WTC11 (cell line): Measurements from ENCODE around the gene MRPL11. TPM values are rescaled to one million over a fixed set of nuclear protein-coding genes. Genes with fewer than 3 reads are reported as not detected.
A peak's percentile ranks its signal among the peaks of the same experiment; 100 is the strongest.

Experiments
- ATAC-seq: fragments of 200-7000 bp; cut with Tn5 transposase; 2 replicates; pipeline ENCODE4 v1.10.0; 2021; ENCODE audit warnings: mild to moderate bottlenecking, moderate library complexity
- CTCF ChIA-PET: fragments of 300-600 bp; sonication (Branson Sonifier 250); formaldehyde crosslinking; loops from one replicate; lab custom pipeline; 2021; ENCODE audit warnings: antibody characterized with exemption; lab: Charles Lee
- POLR2A ChIA-PET: fragments of 350-600 bp; sonication (Branson Sonifier 250); formaldehyde crosslinking; loops from one replicate; lab custom pipeline; 2021; ENCODE audit warnings: antibody characterized with exemption; lab: Charles Lee
- DNase-seq: peaks from one replicate; pipeline ENCODE4 v3.0.0; 2021; ENCODE audit warnings: low spot score
- H3K27ac Mint-ChIP-seq: 2 replicates; pipeline ENCODE4 v1.8.0; 2021; ENCODE audit warnings: mixed read lengths
- H3K27me3 Mint-ChIP-seq: 2 replicates; pipeline ENCODE4 v1.8.0; 2021; ENCODE audit warnings: low read depth, mild to moderate bottlenecking, moderate library complexity, mixed read lengths
- H3K36me3 Mint-ChIP-seq: 2 replicates; pipeline ENCODE4 v1.8.0; 2021; ENCODE audit warnings: mixed read lengths
- H3K4me1 Mint-ChIP-seq: 2 replicates; pipeline ENCODE4 v1.8.0; 2022; ENCODE audit warnings: mixed read lengths
- H3K4me3 Mint-ChIP-seq: 2 replicates; pipeline ENCODE4 v1.8.0; 2021; ENCODE audit warnings: mild to moderate bottlenecking, moderate library complexity, mixed read lengths
- H3K9me3 Mint-ChIP-seq: 2 replicates; pipeline ENCODE4 v1.8.0; 2021; ENCODE audit warnings: mixed read lengths
- CBFB ChIP-seq: sonication (generic); formaldehyde crosslinking; IDR thresholded peaks from 2 replicates; pipeline ENCODE4 v1.8.1; 2022; ENCODE audit warnings: mild to moderate bottlenecking, low read depth, missing genetic modification reagents
- E2F1 ChIP-seq: sonication (generic); formaldehyde crosslinking; IDR thresholded peaks from 2 replicates; pipeline ENCODE4 v1.8.0; 2022; ENCODE audit warnings: mild to moderate bottlenecking, missing genetic modification reagents
- EMX1 ChIP-seq: fragments of 250-450 bp; sonication (Bioruptor Pico); IDR thresholded peaks from 2 replicates; pipeline ENCODE4 v1.8.0; 2021; ENCODE audit warnings: mild to moderate bottlenecking
- SMAD3 ChIP-seq: sonication (generic); formaldehyde crosslinking; IDR thresholded peaks from 2 replicates; pipeline ENCODE4 v1.8.0; 2022; ENCODE audit warnings: missing genetic modification reagents, mild to moderate bottlenecking, borderline replicate concordance
- TCF7 ChIP-seq: sonication (generic); formaldehyde crosslinking; IDR thresholded peaks from 2 replicates; pipeline ENCODE4 v1.8.0; 2022; ENCODE audit warnings: mild to moderate bottlenecking, low read depth, missing genetic modification reagents, moderate library complexity
- TEAD4 ChIP-seq: sonication (generic); formaldehyde crosslinking; IDR thresholded peaks from 2 replicates; pipeline ENCODE4 v1.8.0; 2022; ENCODE audit warnings: mild to moderate bottlenecking, missing genetic modification reagents
- TP53 ChIP-seq: sonication (generic); formaldehyde crosslinking; IDR thresholded peaks from 2 replicates; pipeline ENCODE4 v1.8.1; 2023; ENCODE audit warnings: mild to moderate bottlenecking, missing genetic modification reagents
- USF2 ChIP-seq: sonication (generic); formaldehyde crosslinking; IDR thresholded peaks from 2 replicates; pipeline ENCODE4 v1.8.1; 2023; ENCODE audit warnings: mild to moderate bottlenecking, missing genetic modification reagents, moderate library complexity
- ZBTB43 ChIP-seq: sonication (generic); formaldehyde crosslinking; IDR thresholded peaks from 2 replicates; pipeline ENCODE4 v1.8.1; 2023; ENCODE audit warnings: mild to moderate bottlenecking, missing genetic modification reagents
- ZNF423 ChIP-seq: fragments of 250-450 bp; sonication (Bioruptor Pico); IDR thresholded peaks from 2 replicates; pipeline ENCODE4 v2.1.2; 2022; ENCODE audit warnings: mild to moderate bottlenecking, moderate library complexity
- total RNA-seq: library from RNA; stranded (reverse); gene quantifications from 3 replicates; pipeline ENCODE4 v1.2.3, GENCODE V29; 2021
- TF ChIP-seq, protein P1 (sequence below): sonication (generic); formaldehyde crosslinking; conservative IDR thresholded peaks from 2 replicates; pipeline ENCODE4 v1.8.1; 2023; ENCODE audit warnings: mild to moderate bottlenecking, low read depth, missing genetic modification reagents, moderate library complexity
- TF ChIP-seq, protein P2 (sequence below): sonication (generic); formaldehyde crosslinking; IDR thresholded peaks from 2 replicates; pipeline ENCODE4 v1.8.0; 2023; ENCODE audit warnings: missing genetic modification reagents, mild to moderate bottlenecking, borderline replicate concordance
- TF ChIP-seq, protein P3 (sequence below): sonication (generic); formaldehyde crosslinking; IDR thresholded peaks from 2 replicates; pipeline ENCODE4 v1.8.0; 2022; ENCODE audit warnings: mild to moderate bottlenecking, missing genetic modification reagents
- TF ChIP-seq, protein P4 (sequence below): sonication (generic); formaldehyde crosslinking; IDR thresholded peaks from 2 replicates; pipeline ENCODE4 v1.8.1; 2022; ENCODE audit warnings: missing genetic modification reagents, borderline replicate concordance
- TF ChIP-seq, protein P5 (sequence below): fragments of 250-450 bp; sonication (Bioruptor Pico); IDR thresholded peaks from 2 replicates; pipeline ENCODE4 v2.1.2; 2022; ENCODE audit warnings: mild to moderate bottlenecking, moderate library complexity
- TF ChIP-seq, protein P6 (sequence below): fragments of 250-450 bp; sonication (Bioruptor Pico); conservative IDR thresholded peaks from 2 replicates; pipeline ENCODE4 v1.9.0; 2021; ENCODE audit warnings: mild to moderate bottlenecking

The MRPL11 gene
- total RNA-seq, 1 experiment from 2014 or later: 137 TPM

GRCh38 chr11:66479394-66480116, 40.9 kb upstream of the MRPL11 start:
- Mint-ChIP-seq H3K4me3 (peak overlapping the region; percentile 95), H3K27me3 (no peaks in the 10 kb centered on the region), H3K36me3 (peaks cover 11% of the 10 kb centered on the region), H3K9me3 (no peaks in the 10 kb centered on the region), H3K4me1 (peaks cover 26% of the 10 kb centered on the region), H3K27ac (peak overlapping the region; percentile 95)
- ChIA-PET CTCF (interaction anchor here (0.6 to 3.0 kb wide), 30 partner anchors 9 to 542 kb away, joined by 3 to 56 read pairs (median 8); partner anchors contain the start of genes ACTN3, BBS1, CCDC87 and CCS), POLR2A (interaction anchor here (0.5 to 1.8 kb wide), 22 partner anchors 10 to 364 kb away, joined by 3 to 22 read pairs (median 5); partner anchors contain the start of genes ACTN3, MRPL11, NPAS4 and PELI3)
- ATAC-seq (peak; percentile 33), DNase-seq (peak; percentile 36)
- TF ChIP-seq, protein P1, sequence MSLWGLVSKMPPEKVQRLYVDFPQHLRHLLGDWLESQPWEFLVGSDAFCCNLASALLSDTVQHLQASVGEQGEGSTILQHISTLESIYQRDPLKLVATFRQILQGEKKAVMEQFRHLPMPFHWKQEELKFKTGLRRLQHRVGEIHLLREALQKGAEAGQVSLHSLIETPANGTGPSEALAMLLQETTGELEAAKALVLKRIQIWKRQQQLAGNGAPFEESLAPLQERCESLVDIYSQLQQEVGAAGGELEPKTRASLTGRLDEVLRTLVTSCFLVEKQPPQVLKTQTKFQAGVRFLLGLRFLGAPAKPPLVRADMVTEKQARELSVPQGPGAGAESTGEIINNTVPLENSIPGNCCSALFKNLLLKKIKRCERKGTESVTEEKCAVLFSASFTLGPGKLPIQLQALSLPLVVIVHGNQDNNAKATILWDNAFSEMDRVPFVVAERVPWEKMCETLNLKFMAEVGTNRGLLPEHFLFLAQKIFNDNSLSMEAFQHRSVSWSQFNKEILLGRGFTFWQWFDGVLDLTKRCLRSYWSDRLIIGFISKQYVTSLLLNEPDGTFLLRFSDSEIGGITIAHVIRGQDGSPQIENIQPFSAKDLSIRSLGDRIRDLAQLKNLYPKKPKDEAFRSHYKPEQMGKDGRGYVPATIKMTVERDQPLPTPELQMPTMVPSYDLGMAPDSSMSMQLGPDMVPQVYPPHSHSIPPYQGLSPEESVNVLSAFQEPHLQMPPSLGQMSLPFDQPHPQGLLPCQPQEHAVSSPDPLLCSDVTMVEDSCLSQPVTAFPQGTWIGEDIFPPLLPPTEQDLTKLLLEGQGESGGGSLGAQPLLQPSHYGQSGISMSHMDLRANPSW: no peak
- TF ChIP-seq E2F1 (CRISPR knock-in tag) (no peak), ZNF423 (CRISPR knock-in tag) (no peak), ZBTB43 (peak; percentile 42; the same call in 1 of the 2 replicates), TCF7 (CRISPR knock-in tag) (peak; percentile 78; the same call in 1 of the 2 replicates), EMX1 (0 out of 2 replicates have a peak, but pooled peaks have one; percentile 32), SMAD3 (CRISPR knock-in tag) (no peak), CBFB (CRISPR knock-in tag) (0 out of 2 replicates have a peak, but pooled peaks have one; percentile 42), TEAD4 (no peak), TP53 (CRISPR knock-in tag) (no peak), USF2 (no peak; the same call in 1 of the 2 replicates)
- TF ChIP-seq, protein P2, sequence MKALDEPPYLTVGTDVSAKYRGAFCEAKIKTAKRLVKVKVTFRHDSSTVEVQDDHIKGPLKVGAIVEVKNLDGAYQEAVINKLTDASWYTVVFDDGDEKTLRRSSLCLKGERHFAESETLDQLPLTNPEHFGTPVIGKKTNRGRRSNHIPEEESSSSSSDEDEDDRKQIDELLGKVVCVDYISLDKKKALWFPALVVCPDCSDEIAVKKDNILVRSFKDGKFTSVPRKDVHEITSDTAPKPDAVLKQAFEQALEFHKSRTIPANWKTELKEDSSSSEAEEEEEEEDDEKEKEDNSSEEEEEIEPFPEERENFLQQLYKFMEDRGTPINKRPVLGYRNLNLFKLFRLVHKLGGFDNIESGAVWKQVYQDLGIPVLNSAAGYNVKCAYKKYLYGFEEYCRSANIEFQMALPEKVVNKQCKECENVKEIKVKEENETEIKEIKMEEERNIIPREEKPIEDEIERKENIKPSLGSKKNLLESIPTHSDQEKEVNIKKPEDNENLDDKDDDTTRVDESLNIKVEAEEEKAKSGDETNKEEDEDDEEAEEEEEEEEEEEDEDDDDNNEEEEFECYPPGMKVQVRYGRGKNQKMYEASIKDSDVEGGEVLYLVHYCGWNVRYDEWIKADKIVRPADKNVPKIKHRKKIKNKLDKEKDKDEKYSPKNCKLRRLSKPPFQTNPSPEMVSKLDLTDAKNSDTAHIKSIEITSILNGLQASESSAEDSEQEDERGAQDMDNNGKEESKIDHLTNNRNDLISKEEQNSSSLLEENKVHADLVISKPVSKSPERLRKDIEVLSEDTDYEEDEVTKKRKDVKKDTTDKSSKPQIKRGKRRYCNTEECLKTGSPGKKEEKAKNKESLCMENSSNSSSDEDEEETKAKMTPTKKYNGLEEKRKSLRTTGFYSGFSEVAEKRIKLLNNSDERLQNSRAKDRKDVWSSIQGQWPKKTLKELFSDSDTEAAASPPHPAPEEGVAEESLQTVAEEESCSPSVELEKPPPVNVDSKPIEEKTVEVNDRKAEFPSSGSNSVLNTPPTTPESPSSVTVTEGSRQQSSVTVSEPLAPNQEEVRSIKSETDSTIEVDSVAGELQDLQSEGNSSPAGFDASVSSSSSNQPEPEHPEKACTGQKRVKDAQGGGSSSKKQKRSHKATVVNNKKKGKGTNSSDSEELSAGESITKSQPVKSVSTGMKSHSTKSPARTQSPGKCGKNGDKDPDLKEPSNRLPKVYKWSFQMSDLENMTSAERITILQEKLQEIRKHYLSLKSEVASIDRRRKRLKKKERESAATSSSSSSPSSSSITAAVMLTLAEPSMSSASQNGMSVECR: no peak
- TF ChIP-seq, protein P3, sequence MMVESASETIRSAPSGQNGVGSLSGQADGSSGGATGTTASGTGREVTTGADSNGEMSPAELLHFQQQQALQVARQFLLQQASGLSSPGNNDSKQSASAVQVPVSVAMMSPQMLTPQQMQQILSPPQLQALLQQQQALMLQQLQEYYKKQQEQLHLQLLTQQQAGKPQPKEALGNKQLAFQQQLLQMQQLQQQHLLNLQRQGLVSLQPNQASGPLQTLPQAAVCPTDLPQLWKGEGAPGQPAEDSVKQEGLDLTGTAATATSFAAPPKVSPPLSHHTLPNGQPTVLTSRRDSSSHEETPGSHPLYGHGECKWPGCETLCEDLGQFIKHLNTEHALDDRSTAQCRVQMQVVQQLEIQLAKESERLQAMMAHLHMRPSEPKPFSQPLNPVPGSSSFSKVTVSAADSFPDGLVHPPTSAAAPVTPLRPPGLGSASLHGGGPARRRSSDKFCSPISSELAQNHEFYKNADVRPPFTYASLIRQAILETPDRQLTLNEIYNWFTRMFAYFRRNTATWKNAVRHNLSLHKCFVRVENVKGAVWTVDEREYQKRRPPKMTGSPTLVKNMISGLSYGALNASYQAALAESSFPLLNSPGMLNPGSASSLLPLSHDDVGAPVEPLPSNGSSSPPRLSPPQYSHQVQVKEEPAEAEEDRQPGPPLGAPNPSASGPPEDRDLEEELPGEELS (CRISPR knock-in tag): 0 out of 2 replicates have a peak, but pooled peaks have one; percentile 16
- TF ChIP-seq, protein P4, sequence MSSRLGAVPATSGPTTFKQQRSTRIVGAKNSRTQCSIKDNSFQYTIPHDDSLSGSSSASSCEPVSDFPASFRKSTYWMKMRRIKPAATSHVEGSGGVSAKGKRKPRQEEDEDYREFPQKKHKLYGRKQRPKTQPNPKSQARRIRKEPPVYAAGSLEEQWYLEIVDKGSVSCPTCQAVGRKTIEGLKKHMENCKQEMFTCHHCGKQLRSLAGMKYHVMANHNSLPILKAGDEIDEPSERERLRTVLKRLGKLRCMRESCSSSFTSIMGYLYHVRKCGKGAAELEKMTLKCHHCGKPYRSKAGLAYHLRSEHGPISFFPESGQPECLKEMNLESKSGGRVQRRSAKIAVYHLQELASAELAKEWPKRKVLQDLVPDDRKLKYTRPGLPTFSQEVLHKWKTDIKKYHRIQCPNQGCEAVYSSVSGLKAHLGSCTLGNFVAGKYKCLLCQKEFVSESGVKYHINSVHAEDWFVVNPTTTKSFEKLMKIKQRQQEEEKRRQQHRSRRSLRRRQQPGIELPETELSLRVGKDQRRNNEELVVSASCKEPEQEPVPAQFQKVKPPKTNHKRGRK: no peak
- TF ChIP-seq, protein P5, sequence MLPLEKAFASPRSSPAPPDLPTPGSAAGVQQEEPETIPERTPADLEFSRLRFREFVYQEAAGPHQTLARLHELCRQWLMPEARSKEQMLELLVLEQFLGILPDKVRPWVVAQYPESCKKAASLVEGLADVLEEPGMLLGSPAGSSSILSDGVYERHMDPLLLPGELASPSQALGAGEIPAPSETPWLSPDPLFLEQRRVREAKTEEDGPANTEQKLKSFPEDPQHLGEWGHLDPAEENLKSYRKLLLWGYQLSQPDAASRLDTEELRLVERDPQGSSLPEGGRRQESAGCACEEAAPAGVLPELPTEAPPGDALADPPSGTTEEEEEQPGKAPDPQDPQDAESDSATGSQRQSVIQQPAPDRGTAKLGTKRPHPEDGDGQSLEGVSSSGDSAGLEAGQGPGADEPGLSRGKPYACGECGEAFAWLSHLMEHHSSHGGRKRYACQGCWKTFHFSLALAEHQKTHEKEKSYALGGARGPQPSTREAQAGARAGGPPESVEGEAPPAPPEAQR: no peak
- TF ChIP-seq, protein P6, sequence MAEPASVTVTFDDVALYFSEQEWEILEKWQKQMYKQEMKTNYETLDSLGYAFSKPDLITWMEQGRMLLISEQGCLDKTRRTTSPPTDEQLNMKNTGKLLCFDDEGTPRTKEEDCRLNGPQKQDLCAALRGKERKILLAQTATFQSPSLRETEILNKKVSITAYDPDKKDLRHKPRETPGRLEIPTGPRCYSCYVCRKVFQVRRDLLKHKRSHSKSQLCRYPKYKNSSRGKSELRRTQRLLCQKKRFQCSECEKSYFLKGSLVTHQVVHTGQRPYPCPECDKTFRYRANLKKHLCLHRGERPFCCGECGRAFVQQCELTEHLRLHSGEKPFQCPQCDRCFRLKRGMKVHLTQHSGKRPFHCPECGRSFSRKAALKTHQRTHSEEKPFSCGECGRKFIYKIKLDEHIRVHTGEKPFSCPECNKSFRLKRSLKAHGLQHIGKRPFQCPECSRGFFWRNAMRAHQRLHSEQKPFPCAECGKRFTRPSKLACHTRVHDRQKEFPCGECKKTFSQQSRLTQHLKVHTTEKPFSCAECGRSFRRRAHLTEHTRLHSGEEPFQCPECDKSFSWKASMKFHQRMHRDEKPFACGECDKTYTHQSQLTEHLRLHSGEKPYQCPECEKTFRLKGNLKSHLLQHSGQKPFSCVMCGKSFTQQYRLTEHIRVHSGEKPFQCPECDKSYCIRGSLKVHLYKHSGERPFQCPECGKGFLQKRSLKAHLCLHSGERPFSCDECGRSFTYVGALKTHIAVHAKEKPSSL (CRISPR knock-in tag): no peak
